ENCODE measurements around the gene ASTE1. TPM values are rescaled to one million over a fixed set of nuclear protein-coding genes. Genes with fewer than 3 reads are reported as not detected.

ASTE1 gene
- total and polyA plus RNA-seq, 2 of the 8 experiments (the other 6 are each of a cell fraction or from before 2014, with no cell fraction given): 6.4 TPM; not detected in 1

- no peak for TF ChIP-seq CHD1 (IDR thresholded peaks at IDR 0.05; ENCODE audit: low read depth, low read length)
- no peak for TF ChIP-seq ASH2L (IDR thresholded peaks at IDR 0.05; ENCODE audit: low read length)
- no peak for TF ChIP-seq RFX5 (IDR thresholded peaks at IDR 0.05; ENCODE audit: borderline replicate concordance, low read depth, low read length)
- TF ChIP-seq POLR2A (IDR thresholded peaks at IDR 0.05; ENCODE audit: control extremely low read depth in 1 of 2, low read depth in 2 of 2, low read length in 2 of 2): no peak
- TF ChIP-seq BCL11A (IDR thresholded peaks at IDR 0.05; ENCODE audit: low read depth in 2 of 2, low read length in 2 of 2): no peak
These were observed 55.4 kb downstream of the ASTE1 start for GRCh38 chr3:130971208-130971607.

More at GRCh38 chr3:130971208-130971607, 55.4 kb downstream of the ASTE1 start:
- no peak overlapping the region for H2AK5ac ChIP-seq (ENCODE audit: low read depth, low read length)
- H2BK20ac ChIP-seq (ENCODE audit: low read length): no peak overlapping the region
- H3K9me3 ChIP-seq (ENCODE audit: insufficient read depth in 2 of 2, low read depth in 1 of 2, low read length in 1 of 2): no peaks in the 10 kb centered on the region
- H2BK15ac ChIP-seq (ENCODE audit: low read length): no peak overlapping the region
- H3K4me2 ChIP-seq (ENCODE audit: insufficient read depth in 1 of 2, low read depth in 2 of 2, low read length in 2 of 2): no peak overlapping the region
- peaks cover 0 to 3% (median 2%) of the 10 kb centered on the region in 4 experiments; a peak in 3 of 7 replicates for H3K4me1 ChIP-seq (replicated peaks in 1 of 4; ENCODE audit: control insufficient read depth in 3 of 4, insufficient read depth in 4 of 4, low read length in 3 of 4)
- no peak overlapping the region for H2BK5ac ChIP-seq (ENCODE audit: low read depth, low read length)
- no peak overlapping the region for H2AFZ ChIP-seq (ENCODE audit: low read length)
- no peak overlapping the region for H3K4me3 ChIP-seq (ENCODE audit: extremely low read depth in 1 of 4, insufficient read depth in 2 of 4, low read depth in 3 of 4, low read length in 4 of 4)
- ChIA-PET POLR2A (ENCODE audit: partially characterized antibody) (no interaction called here), CTCF (ENCODE audit: partially characterized antibody) (no interaction called here)
- H3K79me1 ChIP-seq (ENCODE audit: low read depth, low read length): 0 out of 2 replicates have a peak, but pooled peaks cover 2% of the 10 kb centered on the region
- no peak overlapping the region for H3K23ac ChIP-seq (ENCODE audit: insufficient read length)
- no peak overlapping the region for H4K8ac ChIP-seq (ENCODE audit: extremely low read depth, insufficient read depth, low read length)
- H3K23me2 ChIP-seq (ENCODE audit: low read depth, low read length): no peaks in the 10 kb centered on the region; the same call in 1 of the 2 replicates
- H4K91ac ChIP-seq (replicated peaks; ENCODE audit: insufficient read length, low read length): no peak overlapping the region
- H3K14ac ChIP-seq (ENCODE audit: insufficient read length): no peak overlapping the region
- no peak for DNase-seq (ENCODE audit: low read depth in 1 of 2, low spot score in 2 of 2)
- H4K5ac ChIP-seq (ENCODE audit: insufficient read length, low read depth, low read length): no peak overlapping the region
- H3K27ac ChIP-seq (ENCODE audit: low read depth, low read length): no peak overlapping the region
- no peak overlapping the region for H3K4ac ChIP-seq (replicated peaks; ENCODE audit: insufficient read length, low read depth, low read length)
- no peaks in the 10 kb centered on the region for H3K27me3 ChIP-seq (replicated peaks in 1 of 4; ENCODE audit: control insufficient read depth in 3 of 4, extremely low read depth in 1 of 4, insufficient read depth in 3 of 4, low read length in 3 of 4)
- no peak for FAIRE-seq
- H4K20me1 ChIP-seq (replicated peaks in 1 of 2; ENCODE audit: control insufficient read depth in 1 of 2, insufficient read depth in 2 of 2, low read length in 2 of 2): peaks cover 0 to 2% of the 10 kb centered on the region in 2 experiments
- H3K9ac ChIP-seq (replicated peaks in 1 of 4; ENCODE audit: extremely low read depth in 1 of 4, low read depth in 3 of 4, low read length in 3 of 4): no peak overlapping the region
- no peak overlapping the region for H3K18ac ChIP-seq (ENCODE audit: extremely low read depth, low read length)
- H2BK12ac ChIP-seq (ENCODE audit: low read depth, low read length): no peak overlapping the region
- no peak overlapping the region for H3K56ac ChIP-seq (replicated peaks; ENCODE audit: insufficient read length, low read depth, low read length)
- H3K79me2 ChIP-seq (ENCODE audit: control insufficient read depth in 1 of 2, insufficient read depth in 2 of 2, low read length in 2 of 2): no peaks in the 10 kb centered on the region
- no peak overlapping the region for H2BK120ac ChIP-seq (replicated peaks; ENCODE audit: low read depth, low read length)
- H3K36me3 ChIP-seq (ENCODE audit: control insufficient read depth in 2 of 4, insufficient read depth in 4 of 4, low read length in 3 of 4): peaks cover 0 to 16% (median 3%) of the 10 kb centered on the region in 4 experiments; a peak in 6 of 8 replicates
